ENCODE measurements around the gene ETS1. TPM values are rescaled to one million over a fixed set of nuclear protein-coding genes. Genes with fewer than 3 reads are reported as not detected.

Gene ETS1
- total and polyA plus RNA-seq, 5 donors = 24.5 to 60.6 (median 50.6) TPM

DNA sequence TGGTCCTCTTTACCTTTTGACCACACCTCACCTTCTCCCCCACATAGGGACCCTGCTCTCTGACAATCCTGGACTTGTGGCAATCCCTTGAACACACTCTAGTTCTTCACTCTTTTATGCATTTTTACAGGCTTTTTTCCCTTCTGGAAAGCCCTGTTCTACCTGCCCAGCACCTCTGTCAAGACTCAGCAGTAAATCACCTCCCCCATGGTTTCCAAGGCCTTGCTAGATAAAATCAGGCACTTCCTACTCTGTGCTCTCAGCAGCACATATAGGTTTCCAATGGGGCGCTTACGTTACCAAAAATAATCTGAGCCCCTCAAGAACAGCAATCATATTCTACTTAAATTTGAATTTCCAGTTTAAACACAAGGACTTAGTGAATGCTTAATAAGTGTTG lies 53.9 kb downstream of the ETS1 start:
- Histone ChIP-seq H3K27ac (ENCODE audit: low read length) (no peak overlapping the region), H3K4me1 (ENCODE audit: control insufficient read depth, insufficient read depth, low read length) (peaks cover 3% of the 10 kb centered on the region), H3K27me3 (ENCODE audit: control insufficient read depth, insufficient read depth) (no peaks in the 10 kb centered on the region), H3K9me3 (ENCODE audit: control insufficient read depth, low read length) (no peaks in the 10 kb centered on the region), H3K4me3 (ENCODE audit: low read length) (no peak overlapping the region)
- intact Hi-C loops (cut with DNase I) = no loop called here
- DNase-seq = no peak
- no peak for ATAC-seq
- 96% methylated on average over 2 of the region's 2 CpGs for WGBS

- WGBS = 78% methylated on average over 6 of the region's 6 CpGs
- no peak overlapping the region for H3K4me3 ChIP-seq (ENCODE audit: low read length)
- no peaks in the 10 kb centered on the region for H3K9me3 ChIP-seq (ENCODE audit: control insufficient read depth, low read length)
- peaks cover 3% of the 10 kb centered on the region for H3K4me1 ChIP-seq (ENCODE audit: control insufficient read depth, insufficient read depth, low read length)
- H3K27ac ChIP-seq (ENCODE audit: low read length) = no peak overlapping the region
- intact Hi-C loops (cut with DNase I) = no loop called here
- no peaks in the 10 kb centered on the region for H3K27me3 ChIP-seq (ENCODE audit: control insufficient read depth, insufficient read depth)
- DNase-seq (no peak), ATAC-seq (peak in 1 of 2 donors; percentile 48)
Observed at GRCh38 chr11:128532572-128533091, 54.7 kb downstream of the ETS1 start.

DNA sequence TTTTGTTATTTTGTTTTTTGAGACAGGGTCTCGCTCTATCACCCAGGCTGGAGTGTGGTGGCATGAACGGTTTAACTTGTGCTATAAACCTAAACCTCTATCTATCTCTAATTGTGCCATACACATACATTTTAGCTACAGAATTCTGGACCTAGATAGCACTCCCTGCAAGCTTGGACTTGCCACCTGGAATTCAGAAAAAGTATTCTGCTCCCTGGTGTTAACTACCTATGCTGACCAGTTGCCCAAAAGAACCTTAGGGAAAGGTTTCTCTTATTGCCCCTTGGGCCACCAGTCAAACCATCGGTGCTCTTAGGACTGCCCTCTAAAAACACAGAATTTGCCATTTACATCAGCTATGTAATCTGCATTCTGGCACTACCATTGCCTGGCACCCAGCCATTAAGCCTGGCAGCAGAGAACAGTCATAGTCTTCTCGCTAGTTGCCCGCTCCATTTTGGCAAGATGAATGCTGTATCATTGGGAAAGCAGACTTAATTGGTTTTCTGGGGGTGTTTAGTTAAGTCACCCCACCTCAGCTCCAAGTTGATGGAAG lies 55.3 kb downstream of the ETS1 start:
- peaks cover 6% of the 10 kb centered on the region for H3K4me1 ChIP-seq (ENCODE audit: control insufficient read depth, insufficient read depth, low read length)
- H3K27me3 ChIP-seq (ENCODE audit: control insufficient read depth, insufficient read depth) = no peaks in the 10 kb centered on the region
- H3K9me3 ChIP-seq (ENCODE audit: control insufficient read depth, low read length) = no peaks in the 10 kb centered on the region
- no peak overlapping the region for H3K27ac ChIP-seq (ENCODE audit: low read length)
- no peak for ATAC-seq
- no peak overlapping the region for H3K4me3 ChIP-seq (ENCODE audit: low read length)
- DNase-seq = peak in 2 of 3 donors; percentile 25 to 54
- intact Hi-C loops (cut with DNase I) = no loop called here
- 82% methylated on average over 5 of the region's 5 CpGs for WGBS

DNA sequence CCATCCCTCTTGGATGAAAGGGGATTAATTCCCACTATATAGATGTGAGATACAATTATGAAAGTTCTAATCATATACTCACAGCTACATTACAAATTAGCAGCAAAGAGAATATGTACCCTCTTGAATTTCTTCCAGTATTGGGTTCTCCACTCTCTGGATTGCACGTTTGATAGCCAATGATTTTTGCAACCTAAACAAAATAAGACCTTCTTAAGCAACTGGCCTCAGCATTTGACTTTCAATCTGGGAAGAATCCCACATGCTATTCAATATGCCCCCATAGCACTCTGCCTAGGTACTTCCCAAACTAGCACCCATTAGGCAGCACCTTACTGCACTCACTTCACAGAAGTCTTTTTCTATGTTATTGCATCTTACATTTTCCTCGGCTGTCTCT lies 55.8 kb downstream of the ETS1 start:
- ATAC-seq = no peak
- DNase-seq = no peak
- 80% methylated on average over 2 of the region's 2 CpGs for WGBS
- Histone ChIP-seq H3K27ac (ENCODE audit: low read length) (no peak overlapping the region), H3K9me3 (ENCODE audit: control insufficient read depth, low read length) (no peaks in the 10 kb centered on the region), H3K27me3 (ENCODE audit: control insufficient read depth, insufficient read depth) (no peaks in the 10 kb centered on the region), H3K4me1 (ENCODE audit: control insufficient read depth, insufficient read depth, low read length) (peaks cover 6% of the 10 kb centered on the region), H3K4me3 (ENCODE audit: low read length) (no peak overlapping the region)
- intact Hi-C loops (cut with DNase I) = no loop called here

- Histone ChIP-seq H3K27ac (ENCODE audit: low read length) (no peak overlapping the region), H3K4me3 (ENCODE audit: low read length) (no peak overlapping the region), H3K27me3 (ENCODE audit: control insufficient read depth, insufficient read depth) (no peaks in the 10 kb centered on the region), H3K4me1 (ENCODE audit: control insufficient read depth, insufficient read depth, low read length) (peaks cover 6% of the 10 kb centered on the region), H3K9me3 (ENCODE audit: control insufficient read depth, low read length) (no peaks in the 10 kb centered on the region)
- peak; percentile 55 to 76 (median 57) for DNase-seq
- 55% methylated on average over 7 of the region's 7 CpGs for WGBS
- intact Hi-C loops (cut with DNase I) = no loop called here
- peak; percentile 81 to 91 for ATAC-seq
Observed at GRCh38 chr11:128530118-128531074, 57.0 kb downstream of the ETS1 start.

DNA sequence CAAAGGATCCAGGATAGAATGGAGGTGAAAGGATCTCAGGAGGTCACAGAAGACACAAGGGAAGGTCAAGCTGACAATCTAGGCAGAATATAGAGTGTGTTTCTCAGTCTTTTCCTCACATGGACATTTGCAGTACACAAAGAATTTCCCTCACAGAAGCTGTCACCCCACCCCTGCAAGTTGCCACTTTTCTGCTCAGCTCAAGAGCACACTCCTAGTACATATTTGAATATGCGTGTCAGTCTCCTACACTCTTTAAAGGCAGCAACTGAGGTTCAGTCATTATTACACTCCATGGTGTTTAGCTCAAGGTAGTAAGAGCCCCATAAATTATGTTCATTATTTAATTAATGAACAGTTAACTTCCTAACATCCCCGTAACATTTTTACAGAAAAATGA lies 59.1 kb downstream of the ETS1 start:
- 96% methylated on average over 2 of the region's 2 CpGs for WGBS
- DNase-seq (no peak), ATAC-seq (no peak)
- H3K9me3 ChIP-seq (ENCODE audit: control insufficient read depth, low read length) = no peaks in the 10 kb centered on the region
- H3K4me3 ChIP-seq (ENCODE audit: low read length) = no peak overlapping the region
- no peak overlapping the region for H3K27ac ChIP-seq (ENCODE audit: low read length)
- no peaks in the 10 kb centered on the region for H3K27me3 ChIP-seq (ENCODE audit: control insufficient read depth, insufficient read depth)
- peaks cover 6% of the 10 kb centered on the region for H3K4me1 ChIP-seq (ENCODE audit: control insufficient read depth, insufficient read depth, low read length)
- intact Hi-C loops (cut with DNase I) = no loop called here

GRCh38 chr11:128527046-128527445 lies 60.3 kb downstream of the ETS1 start:
- Histone ChIP-seq H3K4me1 (ENCODE audit: control insufficient read depth, insufficient read depth, low read length) (peaks cover 6% of the 10 kb centered on the region), H3K4me3 (ENCODE audit: low read length) (no peak overlapping the region), H3K27me3 (ENCODE audit: control insufficient read depth, insufficient read depth) (no peaks in the 10 kb centered on the region), H3K27ac (ENCODE audit: low read length) (no peak overlapping the region), H3K9me3 (ENCODE audit: control insufficient read depth, low read length) (no peaks in the 10 kb centered on the region)
- 92% methylated on average over 2 of the region's 2 CpGs for WGBS
- intact Hi-C loops (cut with DNase I) = no loop called here
- ATAC-seq (no peak), DNase-seq (no peak)

DNA sequence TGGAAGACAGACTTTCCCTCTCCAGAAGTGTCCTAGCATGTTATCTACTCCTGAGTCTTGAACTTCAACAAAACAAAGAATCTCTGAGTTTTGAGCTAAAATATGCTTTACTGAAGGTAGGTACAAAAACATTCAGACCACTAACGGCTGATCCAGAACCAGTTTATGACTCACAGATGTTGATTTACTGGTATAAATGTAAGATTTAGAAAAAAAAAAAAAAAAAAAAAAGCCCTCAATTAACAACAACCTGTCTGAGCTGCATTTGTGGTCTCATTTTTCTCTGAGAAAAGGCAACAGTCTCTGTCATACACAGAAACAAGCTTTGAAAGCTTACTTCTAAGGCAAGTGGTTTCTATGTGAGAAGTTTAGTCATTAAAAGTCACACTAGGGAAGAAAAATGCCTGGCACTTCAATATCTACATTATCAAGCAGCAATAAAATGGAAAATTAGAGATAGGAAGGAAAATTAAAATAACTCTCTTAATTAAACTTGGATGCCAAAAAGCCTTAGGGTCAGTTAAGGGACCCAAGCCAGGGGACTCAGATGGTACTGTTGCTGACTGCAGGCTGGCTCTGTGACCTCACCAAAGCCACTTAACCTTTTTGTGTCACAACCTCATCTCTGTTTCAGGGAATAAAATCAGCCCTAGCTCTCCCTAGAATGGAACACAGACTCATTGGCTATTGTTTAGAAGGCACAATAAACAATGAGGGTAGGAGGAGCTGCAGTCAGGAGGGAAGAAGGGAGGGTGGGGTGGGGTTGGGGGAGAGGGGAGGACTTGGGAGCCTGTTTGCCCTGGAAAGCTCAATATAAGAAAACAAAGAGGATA lies 61.7 kb downstream of the ETS1 start:
- ATAC-seq (no peak), DNase-seq (no peak)
- intact Hi-C loops (cut with DNase I) = no loop called here
- H3K4me1 ChIP-seq (ENCODE audit: control insufficient read depth, insufficient read depth, low read length) = peaks cover 6% of the 10 kb centered on the region
- H3K4me3 ChIP-seq (ENCODE audit: low read length) = no peak overlapping the region
- 44% methylated on average over 1 of the region's 1 CpG for WGBS
- no peak overlapping the region for H3K27ac ChIP-seq (ENCODE audit: low read length)
- no peaks in the 10 kb centered on the region for H3K27me3 ChIP-seq (ENCODE audit: control insufficient read depth, insufficient read depth)
- no peaks in the 10 kb centered on the region for H3K9me3 ChIP-seq (ENCODE audit: control insufficient read depth, low read length)

GRCh38 chr11:128524172-128524571 lies 63.2 kb downstream of the ETS1 start:
- ATAC-seq (no peak), DNase-seq (no peak)
- 83% methylated on average over 4 of the region's 4 CpGs for WGBS
- no peaks in the 10 kb centered on the region for H3K9me3 ChIP-seq (ENCODE audit: control insufficient read depth, low read length)
- peaks cover 3% of the 10 kb centered on the region for H3K4me1 ChIP-seq (ENCODE audit: control insufficient read depth, insufficient read depth, low read length)
- H3K27me3 ChIP-seq (ENCODE audit: control insufficient read depth, insufficient read depth) = no peaks in the 10 kb centered on the region
- intact Hi-C loops (cut with DNase I) = no loop called here
- no peak overlapping the region for H3K27ac ChIP-seq (ENCODE audit: low read length)
- no peak overlapping the region for H3K4me3 ChIP-seq (ENCODE audit: low read length)

DNA sequence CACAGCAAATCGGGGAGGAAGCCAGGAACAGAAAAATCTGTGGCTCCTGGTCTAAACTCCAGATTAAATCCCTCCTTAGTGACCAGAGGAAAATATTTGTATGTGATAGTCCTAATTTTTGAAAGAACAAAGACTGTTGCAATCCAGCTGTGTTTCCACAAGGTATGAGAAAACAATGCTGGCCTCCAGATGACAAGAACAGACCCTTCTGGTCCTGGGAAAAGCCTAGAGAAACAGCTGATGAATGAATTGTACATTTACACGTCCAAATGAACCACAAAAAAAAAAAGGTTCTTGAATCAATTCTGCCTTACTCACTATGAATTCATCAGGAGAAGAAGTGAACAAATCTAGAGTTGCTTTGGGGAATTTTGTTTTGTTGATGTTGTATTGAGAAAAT lies 63.7 kb downstream of the ETS1 start:
- ATAC-seq = no peak
- H3K4me1 ChIP-seq (ENCODE audit: control insufficient read depth, insufficient read depth, low read length) = peaks cover 3% of the 10 kb centered on the region

More for the DNA sequence above, 63.7 kb downstream of the ETS1 start:
- Histone ChIP-seq H3K9me3 (ENCODE audit: control insufficient read depth, low read length) (no peaks in the 10 kb centered on the region), H3K4me3 (ENCODE audit: low read length) (no peak overlapping the region), H3K27ac (ENCODE audit: low read length) (no peak overlapping the region), H3K27me3 (ENCODE audit: control insufficient read depth, insufficient read depth) (no peaks in the 10 kb centered on the region)
- intact Hi-C loops (cut with DNase I) = no loop called here
- 37% methylated on average over 2 of the region's 2 CpGs for WGBS
- no peak for DNase-seq

Measured in right cardiac atrium (tissue), 5 donors.